Motor neuron (in vitro differentiated cells): ENCODE results near the gene RTEL1. TPM values are rescaled to one million over a fixed set of nuclear protein-coding genes. Genes with fewer than 3 reads are reported as not detected.
"Not testable (repeated sequence)": the region's sequence is repeated elsewhere in the genome, so short reads cannot be mapped to it uniquely, and the experiment has no call there.

ENCODE experiments used
- ATAC-seq, 8 experiments: fragments of 200-7000 bp; cut with Tn5 transposase; replicated peaks in 6 of 8; 2 replicates each; pipeline ENCODE4 v1.8.0; 2021; ENCODE audit warnings: mild to moderate bottlenecking in 8 of 8, moderate library complexity in 8 of 8
- H3K27ac ChIP-seq, 2 donors: fragments of 250-450 bp; sonication (Bioruptor Pico); 2 replicates each; pipeline ENCODE4 v1.9.0; 2021; ENCODE audit warnings: antibody characterized with exemption in 2 of 2, mild to moderate bottlenecking in 2 of 2, moderate library complexity in 1 of 2
- H3K4me1 ChIP-seq, 2 donors: fragments of 250-450 bp; sonication (Bioruptor Pico); replicated peaks in 1 of 2; 2 replicates each; pipeline ENCODE4 v1.6.1; 2021; ENCODE audit warnings: antibody characterized with exemption in 2 of 2, mild to moderate bottlenecking in 2 of 2, moderate library complexity in 1 of 2
- H3K4me3 ChIP-seq, 5 donors: fragments of 250-450 bp; sonication (Bioruptor Pico); 2 replicates each; pipeline ENCODE4 v1.9.0; 2021; ENCODE audit warnings: antibody characterized with exemption in 5 of 5, mild to moderate bottlenecking in 5 of 5, moderate library complexity in 4 of 5
- WGBS, 10 experiments: fragments of 450-650 bp; shearing (Covaris generic); methylation state at CpG; one replicate each; pipeline ENCODE4 v1.0.0; 2022; 5-methylcytosine and 5-hydroxymethylcytosine counted together
- in situ Hi-C, 9 experiments: fragments of 400-800 bp; cut with MboI; loops; one replicate each; pipeline ENCODE4 v1.15.0; 2021; ENCODE audit warnings: low sequenced_read_pairs in 9 of 9, low pct_unique_long_range_greater_than_20kb in 2 of 9; ENCODE audit not compliant: unreplicated experiment in 9 of 9
- total RNA-seq, 8 experiments: library from RNA; unstranded; fragments of 300-600 nt; gene quantifications; 2 replicates each; pipeline versions ENCODE4 v1.2.3 to v1.2.4, GENCODE V29; 2022

RTEL1 gene
- total RNA-seq, 8 experiments from 2014 or later: 5.9 to 30.7 (median 11.0) TPM

DNA sequence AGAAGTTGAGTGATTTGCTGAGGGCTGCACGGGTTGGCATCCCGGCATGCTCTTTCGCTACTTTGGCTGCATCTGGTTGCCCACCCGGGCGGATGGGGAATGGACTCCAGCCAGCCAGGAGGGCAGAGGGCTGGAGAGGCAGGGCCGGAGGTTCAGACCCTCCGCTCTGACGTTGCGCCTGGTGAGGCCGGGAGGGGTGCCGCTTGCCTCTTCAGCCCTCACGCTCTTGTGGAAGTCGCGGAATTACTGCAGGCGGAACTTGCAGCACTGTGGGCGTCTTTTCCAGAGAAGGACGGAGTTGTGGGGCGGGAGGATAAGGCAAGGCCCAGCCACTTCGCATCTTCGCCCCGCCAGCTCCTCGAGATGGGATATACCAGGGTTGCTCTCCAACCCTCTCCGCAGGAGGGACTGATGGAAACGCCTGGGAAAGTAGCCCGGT is 656 bp downstream of the RTEL1 start:
- Histone ChIP-seq H3K4me3 (peak overlapping the region; percentile 89 to 99 (median 93)), H3K4me1 (peaks cover 19 to 24% of the 10 kb centered on the region in 2 donors), H3K27ac (peak overlapping the region; percentile 88 to 93)
- in situ Hi-C loops: no loop called here
- 0 to 20% (median 2%) methylated on average over 1 to 12 of the region's 25 CpGs; no CpG with 5 or more reads in 4 of the 10 experiments for WGBS, 10 experiments
- peak; percentile 10 to 44 (median 35) for ATAC-seq

DNA sequence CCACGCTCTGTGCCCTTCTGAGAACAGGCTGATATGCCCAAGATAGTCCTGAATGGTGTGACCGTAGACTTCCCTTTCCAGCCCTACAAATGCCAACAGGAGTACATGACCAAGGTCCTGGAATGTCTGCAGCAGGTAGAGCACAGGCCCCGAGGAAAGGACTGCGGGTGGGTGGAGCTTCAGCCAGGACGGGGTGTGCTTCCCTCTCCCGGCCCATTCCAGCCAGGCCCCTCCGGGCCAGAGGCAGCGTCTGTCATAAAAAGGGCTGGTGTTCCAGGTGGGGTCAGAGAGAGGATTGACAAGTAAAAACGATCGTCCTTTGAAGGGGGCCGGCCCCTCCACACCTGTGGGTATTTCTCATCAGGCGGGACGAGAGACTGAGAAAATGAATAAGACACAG is 1.3 kb downstream of the RTEL1 start:
- WGBS, 10 experiments: 70 to 100% (median 83%) methylated on average over 1 to 9 of the region's 13 CpGs; no CpG with 5 or more reads in 2 of the 10 experiments
- no peak for ATAC-seq
- in situ Hi-C loops: no loop called here
- Histone ChIP-seq H3K4me3 (peak overlapping the region; percentile 89 to 99 (median 93)), H3K27ac (no peak overlapping the region), H3K4me1 (peaks cover 17 to 18% of the 10 kb centered on the region in 2 donors)

DNA sequence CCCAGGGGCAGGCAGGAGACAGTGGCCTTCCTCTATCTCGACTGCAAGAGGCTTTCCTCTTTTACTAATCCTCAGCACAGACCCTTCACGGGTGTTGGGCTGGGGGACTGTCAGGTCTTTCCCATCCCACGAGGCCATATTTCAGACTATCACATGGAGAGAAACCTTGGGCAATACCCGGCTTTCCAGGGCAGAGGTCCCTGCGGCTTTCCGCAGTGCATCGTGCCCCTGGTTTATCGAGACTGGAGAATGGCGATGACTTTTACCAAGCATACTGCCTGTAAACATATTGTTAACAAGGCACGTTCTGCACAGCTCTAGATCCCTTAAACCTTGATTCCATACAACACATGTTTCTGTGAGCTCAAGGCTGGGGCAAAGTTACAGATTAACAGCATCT is 2.1 kb downstream of the RTEL1 start:
- H3K27ac ChIP-seq, H3K4me3 ChIP-seq, in situ Hi-C loops, ATAC-seq: not testable (repeated sequence)
- peaks cover 21 to 22% of the 10 kb centered on the region in 2 donors for H3K4me1 ChIP-seq
- WGBS, 10 experiments: 0 to 100% (median 87%) methylated on average over 1 to 4 of the region's 10 CpGs; no CpG with 5 or more reads in 5 of the 10 experiments

DNA sequence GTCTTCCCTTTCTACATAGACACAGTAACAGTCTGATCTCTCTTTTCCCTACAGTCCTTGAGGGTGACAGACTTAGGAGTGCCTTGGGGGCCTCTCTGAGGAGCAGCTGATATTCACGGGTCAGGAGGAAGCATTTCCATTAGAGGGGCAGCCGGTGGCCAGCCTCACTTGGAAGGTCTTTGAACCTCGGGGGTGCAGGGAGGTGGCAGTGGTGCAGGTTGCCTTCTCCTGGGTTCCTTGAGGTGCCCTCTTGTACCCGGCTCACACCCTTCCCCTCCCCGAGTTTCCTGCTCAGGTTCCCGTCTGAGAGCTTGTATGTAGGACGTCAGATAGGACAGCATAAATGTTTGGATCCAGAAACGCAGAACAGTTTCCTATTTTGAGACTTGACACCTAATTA is 2.5 kb downstream of the RTEL1 start:
- 80 to 100% (median 83%) methylated on average over 1 to 2 of the region's 8 CpGs; no CpG with 5 or more reads in 7 of the 10 experiments for WGBS, 10 experiments
- Histone ChIP-seq H3K27ac (no peak overlapping the region), H3K4me3 (no peak overlapping the region), H3K4me1 (peaks cover 25 to 26% of the 10 kb centered on the region in 2 donors)
- ATAC-seq: no peak
- in situ Hi-C loops: no loop called here

DNA sequence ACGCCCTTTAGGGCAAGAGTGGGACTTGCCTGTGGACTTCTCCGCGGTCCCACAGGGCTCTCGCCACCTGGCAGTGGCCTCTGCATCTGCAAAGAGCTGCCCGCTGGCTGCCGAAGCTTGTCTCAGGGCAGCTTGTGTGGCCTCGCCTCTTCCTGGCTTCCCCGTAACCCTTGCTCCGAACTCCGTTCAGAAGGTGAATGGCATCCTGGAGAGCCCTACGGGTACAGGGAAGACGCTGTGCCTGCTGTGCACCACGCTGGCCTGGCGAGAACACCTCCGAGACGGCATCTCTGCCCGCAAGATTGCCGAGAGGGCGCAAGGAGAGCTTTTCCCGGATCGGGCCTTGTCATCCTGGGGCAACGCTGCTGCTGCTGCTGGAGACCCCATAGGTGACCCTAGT is 3.0 kb downstream of the RTEL1 start:
- WGBS, 10 experiments: 84 to 100% (median 97%) methylated on average over 1 to 9 of the region's 22 CpGs; no CpG with 5 or more reads in 7 of the 10 experiments
- in situ Hi-C loops: no loop called here
- Histone ChIP-seq H3K4me3 (no peak overlapping the region), H3K4me1 (peaks cover 25 to 26% of the 10 kb centered on the region in 2 donors), H3K27ac (no peak overlapping the region)
- ATAC-seq: no peak

DNA sequence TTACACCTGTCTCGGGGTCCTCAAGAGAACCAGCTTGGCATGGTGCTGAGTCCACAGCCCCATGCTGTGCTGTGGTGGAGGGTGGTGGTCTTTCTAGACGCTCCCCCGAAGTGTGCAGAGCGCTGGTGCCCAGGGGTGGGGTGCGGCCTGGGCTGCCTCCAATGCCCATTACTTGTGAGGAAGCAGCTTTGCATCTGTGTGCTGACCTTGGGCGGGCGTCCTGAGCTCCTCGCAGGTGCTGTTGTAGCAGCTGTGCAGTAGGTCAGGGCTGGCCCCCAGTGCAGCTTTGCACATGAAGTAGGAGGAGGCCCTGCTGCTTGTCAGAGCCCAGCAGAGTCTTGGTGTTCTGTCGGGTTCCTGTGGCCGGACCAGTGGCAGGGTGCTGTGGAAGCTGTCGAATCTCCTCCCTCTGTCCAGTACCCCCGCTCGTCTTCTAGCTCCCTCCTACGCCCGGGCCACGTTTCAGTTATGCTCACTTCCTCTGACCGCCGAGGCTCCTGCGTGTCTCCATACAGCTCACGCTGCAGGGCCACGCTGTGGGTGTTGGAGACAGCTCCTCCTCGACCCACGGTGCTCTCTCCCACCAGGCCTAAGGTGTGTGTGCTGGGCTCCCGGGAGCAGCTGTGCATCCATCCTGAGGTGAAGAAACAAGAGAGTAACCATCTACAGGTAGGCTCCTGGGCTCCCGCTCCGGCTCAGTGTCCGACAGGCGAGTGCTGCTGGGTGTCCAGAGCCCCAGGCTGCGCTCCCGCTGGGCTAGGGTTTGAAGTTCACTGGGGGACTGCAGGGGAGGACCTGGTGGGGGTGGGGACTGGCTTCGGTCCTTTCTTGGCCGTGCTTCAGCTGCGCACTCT is 4.1 kb downstream of the RTEL1 start:
- in situ Hi-C loops: no loop called here
- ATAC-seq: no peak
- 80 to 100% (median 95%) methylated on average over 1 to 10 of the region's 33 CpGs; no CpG with 5 or more reads in 4 of the 10 experiments for WGBS, 10 experiments
- Histone ChIP-seq H3K27ac (no peak overlapping the region), H3K4me1 (peaks cover 25% of the 10 kb centered on the region in 2 donors), H3K4me3 (no peak overlapping the region)

DNA sequence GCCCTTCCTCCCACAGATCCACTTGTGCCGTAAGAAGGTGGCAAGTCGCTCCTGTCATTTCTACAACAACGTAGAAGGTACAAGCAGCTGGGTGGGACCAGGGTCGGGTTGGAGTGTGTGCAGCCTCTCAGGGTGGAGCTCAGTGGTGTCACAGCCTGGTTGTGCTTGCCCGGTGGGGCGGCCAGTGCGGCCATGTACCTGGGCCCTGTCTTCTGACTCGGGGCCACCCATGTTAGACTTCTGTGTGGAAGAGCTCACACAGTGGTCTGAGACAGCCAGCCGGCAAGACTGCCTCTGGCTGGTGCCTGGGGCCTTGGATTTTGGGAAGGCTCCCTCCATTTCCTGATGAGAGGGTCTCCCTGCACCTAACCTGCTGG is 4.7 kb downstream of the RTEL1 start:
- ATAC-seq: no peak

DNA sequence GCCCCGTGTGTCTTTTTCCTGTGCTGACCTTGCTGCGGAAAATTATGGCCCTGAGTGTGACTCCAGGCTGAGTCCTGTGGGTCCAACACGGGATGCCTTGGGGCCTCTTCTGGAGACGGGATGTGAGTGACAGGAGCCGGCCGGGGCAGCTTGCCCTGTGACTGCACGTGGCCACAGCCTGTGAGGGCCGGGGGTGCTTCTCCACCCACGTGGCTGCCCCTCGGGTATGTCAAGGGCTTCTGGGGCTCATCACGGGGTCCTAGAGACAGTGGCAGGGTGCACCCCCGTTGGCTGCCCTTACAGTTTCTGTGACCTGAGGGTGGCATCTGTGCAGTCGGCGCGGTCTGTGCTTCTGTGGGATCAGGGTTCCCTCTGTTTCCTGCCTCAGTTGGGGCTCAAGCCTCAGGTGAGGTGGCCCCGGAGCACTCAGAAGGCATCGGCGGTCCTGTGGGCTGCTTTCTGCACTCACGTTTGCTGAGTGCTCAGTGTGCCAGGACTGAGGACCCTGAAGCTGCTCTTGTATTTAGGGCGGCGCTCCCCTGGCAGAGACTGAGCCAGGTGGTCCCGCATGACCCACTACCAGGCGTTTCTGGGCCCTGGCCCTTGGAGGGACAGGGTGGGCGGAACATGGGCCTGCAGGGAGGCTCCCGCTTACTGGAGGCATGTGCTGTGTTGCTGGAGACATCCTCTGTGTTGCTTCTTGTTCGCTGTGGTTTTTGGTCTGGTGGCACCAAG is 5.4 kb downstream of the RTEL1 start:
- Histone ChIP-seq H3K4me3 (no peak overlapping the region), H3K4me1 (peaks cover 17 to 20% of the 10 kb centered on the region in 2 donors), H3K27ac (no peak overlapping the region)
- no peak for ATAC-seq
- WGBS, 10 experiments: 70 to 100% (median 89%) methylated on average over 1 to 11 of the region's 26 CpGs; no CpG with 5 or more reads in 3 of the 10 experiments
- in situ Hi-C loops: no loop called here

More for the DNA sequence above, 4.7 kb downstream of the RTEL1 start:
- in situ Hi-C loops: no loop called here
- WGBS, 10 experiments: 80 to 100% (median 93%) methylated on average over 3 to 5 of the region's 9 CpGs; no CpG with 5 or more reads in 7 of the 10 experiments
- H3K4me1 ChIP-seq: peaks cover 19 to 20% of the 10 kb centered on the region in 2 donors
- H3K27ac ChIP-seq: no peak overlapping the region
- H3K4me3 ChIP-seq: no peak overlapping the region

DNA sequence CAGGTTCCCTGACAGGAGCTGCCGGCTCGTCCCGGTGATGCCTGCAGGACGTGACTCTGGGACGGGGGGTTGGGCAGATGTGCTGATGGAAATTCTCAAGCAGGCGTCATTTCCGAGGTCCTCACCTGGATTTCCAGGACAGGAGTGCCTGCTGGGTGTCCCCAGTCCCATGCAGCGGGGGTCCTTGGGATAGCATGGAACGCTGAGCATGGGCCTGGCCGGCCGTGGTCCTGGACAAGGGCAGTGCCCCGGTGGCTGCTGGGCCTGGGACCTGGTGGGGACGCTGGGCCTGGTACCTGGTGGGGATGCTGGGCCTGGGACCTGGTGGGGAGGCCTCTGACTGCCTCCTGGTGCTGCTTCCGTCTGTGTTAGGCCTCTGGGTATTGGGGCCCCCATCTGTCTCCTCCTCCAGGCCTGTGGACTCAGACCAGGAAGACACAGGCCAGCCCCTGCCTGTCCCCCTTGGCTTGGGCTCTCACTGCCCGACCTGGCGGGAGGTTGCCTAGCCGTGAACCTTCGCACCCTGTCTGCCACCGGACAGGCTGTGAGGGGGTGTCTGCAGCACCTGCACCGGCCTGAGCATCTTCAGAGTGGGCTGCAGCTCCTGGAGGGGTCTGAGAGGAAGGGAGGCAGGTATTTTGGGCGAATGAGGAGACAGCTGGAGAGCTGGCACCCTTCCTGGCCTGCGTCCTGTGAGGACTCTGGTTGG is 6.2 kb downstream of the RTEL1 start:
- peaks cover 14 to 17% of the 10 kb centered on the region in 2 donors for H3K4me1 ChIP-seq
- H3K4me3 ChIP-seq: no peak overlapping the region
- WGBS, 10 experiments: 86 to 100% (median 90%) methylated on average over 2 to 10 of the region's 22 CpGs; no CpG with 5 or more reads in 5 of the 10 experiments
- in situ Hi-C loops: no loop called here
- ATAC-seq: peak in 3 of 8 experiments; percentile 2 to 13 (median 7)
- H3K27ac ChIP-seq: peak overlapping the region; percentile 52 to 73

DNA sequence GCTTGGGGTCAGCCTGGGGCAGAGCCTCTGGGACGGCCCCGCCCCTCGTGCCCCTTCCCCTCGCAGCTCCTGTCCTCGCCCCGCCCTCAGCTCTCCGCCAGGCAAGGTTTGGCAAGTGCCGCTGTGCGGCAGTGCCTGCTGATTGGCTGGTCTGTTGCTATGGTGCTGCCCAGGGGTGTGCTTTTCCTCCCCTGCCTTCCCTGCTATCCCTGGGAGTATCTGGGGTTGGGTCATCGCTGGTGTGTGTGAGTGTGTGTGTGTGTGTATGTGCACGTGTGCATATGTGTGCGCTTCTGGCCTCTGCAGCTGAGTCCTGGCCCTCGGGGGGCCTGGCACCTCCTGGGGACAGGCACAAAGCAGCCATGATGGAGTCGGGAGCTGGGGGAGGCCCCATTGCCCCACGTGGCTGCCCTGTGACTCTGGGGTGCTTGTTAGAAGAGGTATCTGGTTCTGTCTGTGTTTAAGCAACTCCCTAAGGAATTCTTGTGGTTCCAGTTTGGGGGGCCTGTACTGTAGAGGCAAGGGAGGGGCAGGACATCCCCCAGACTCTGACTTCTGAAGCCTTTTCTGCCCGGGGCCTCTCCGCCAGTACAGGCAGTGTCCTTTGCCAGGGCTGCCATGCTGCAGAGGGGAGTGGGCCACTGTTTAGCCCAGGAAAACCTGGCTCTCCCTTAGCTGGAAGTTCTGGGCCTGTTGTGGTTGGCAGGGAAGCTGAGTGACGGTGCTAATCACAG is 6.9 kb downstream of the RTEL1 start:
- H3K27ac ChIP-seq: peak overlapping the region; percentile 52 to 73
- WGBS, 10 experiments: 56 to 83% (median 67%) methylated on average over 1 to 3 of the region's 18 CpGs; no CpG with 5 or more reads in 7 of the 10 experiments
- ATAC-seq: peak in 7 of 8 experiments; percentile 50 to 97 (median 93)
- in situ Hi-C loops: no loop called here
- H3K4me1 ChIP-seq: peaks cover 11 to 15% of the 10 kb centered on the region in 2 donors
- H3K4me3 ChIP-seq: peak overlapping the region in 1 of 5 donors; percentile 1

DNA sequence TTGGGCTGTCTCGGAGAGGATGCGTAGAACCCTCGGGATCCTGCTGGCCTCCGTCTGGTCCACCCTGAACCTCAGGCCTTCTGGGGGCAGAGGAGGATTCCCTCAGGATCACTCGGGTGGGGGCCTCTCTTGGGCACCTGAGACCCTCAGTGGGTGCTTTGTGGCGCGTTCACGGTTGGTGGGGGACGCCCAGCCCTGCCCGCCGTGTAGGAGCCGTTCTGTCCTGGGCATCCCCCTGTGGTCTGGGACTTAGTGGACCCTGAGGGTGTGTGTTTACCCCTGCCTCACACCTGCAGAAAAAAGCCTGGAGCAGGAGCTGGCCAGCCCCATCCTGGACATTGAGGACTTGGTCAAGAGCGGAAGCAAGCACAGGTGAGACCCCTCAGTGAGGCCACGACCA is 7.6 kb downstream of the RTEL1 start:
- in situ Hi-C loops: no loop called here
- Histone ChIP-seq H3K27ac (peak overlapping the region in 1 of 2 donors; percentile 73), H3K4me3 (no peak overlapping the region), H3K4me1 (peaks cover 11 to 15% of the 10 kb centered on the region in 2 donors)
- no peak for ATAC-seq
- 96 to 100% (median 100%) methylated on average over 1 to 5 of the region's 14 CpGs; no CpG with 5 or more reads in 7 of the 10 experiments for WGBS, 10 experiments

DNA sequence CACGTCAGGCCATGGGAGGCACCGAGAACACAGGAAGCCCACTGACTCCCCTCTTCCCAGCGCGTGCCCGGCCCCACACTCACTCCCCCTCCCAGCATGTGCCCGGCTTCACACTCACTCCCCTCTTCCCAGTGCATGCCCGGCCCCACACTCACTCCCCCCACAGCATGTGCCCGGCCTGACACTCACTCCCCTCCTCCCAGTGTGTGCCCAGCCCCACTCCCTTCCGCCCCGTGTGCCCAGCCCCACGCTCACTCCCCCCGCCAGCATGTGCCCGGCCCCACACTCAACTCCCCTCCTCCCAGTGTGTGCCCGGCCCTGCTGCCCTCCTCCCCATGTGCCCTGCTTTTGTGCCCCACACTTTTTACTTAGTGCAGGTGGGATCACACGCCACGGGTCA is 9.7 kb downstream of the RTEL1 start:
- no peak overlapping the region for H3K4me3 ChIP-seq
- no peak overlapping the region for H3K27ac ChIP-seq
- 100% methylated on average over 2 of the region's 16 CpGs; no CpG with 5 or more reads in 9 of the 10 experiments for WGBS, 10 experiments
- in situ Hi-C loops: no loop called here
- peaks cover 11 to 15% of the 10 kb centered on the region in 2 donors for H3K4me1 ChIP-seq
- no peak for ATAC-seq
